ENCODE results near the gene SYMPK. TPM values are rescaled to one million over a fixed set of nuclear protein-coding genes. Genes with fewer than 3 reads are reported as not detected.

Gene SYMPK
- total RNA-seq, 4 donors from 2014 or later: 32.8 to 76.3 (median 44.1) TPM

- 40% methylated on average over 10 of the region's 10 CpGs for WGBS
- TF ChIP-seq POLR2AphosphoS5 (IDR thresholded peaks at IDR 0.05): no peak
- no peak for TF ChIP-seq POLR2A (IDR thresholded peaks at IDR 0.05)
- no peak for TF ChIP-seq EP300 (IDR thresholded peaks at IDR 0.05)
- TF ChIP-seq CTCF (IDR thresholded peaks at IDR 0.05): no peak
Observed at GRCh38 chr19:45887200-45887710, 24.3 kb upstream of the SYMPK start.

GRCh38 chr19:45886427-45887199, 23.7 kb upstream of the SYMPK start:
- peaks cover 46% of the 10 kb centered on the region for H3K4me1 ChIP-seq
- TF ChIP-seq POLR2A (IDR thresholded peaks at IDR 0.05): peak in 1 of 2 donors; percentile 43
- TF ChIP-seq CTCF (IDR thresholded peaks at IDR 0.05): no peak
- peak in 1 of 3 donors; percentile 14 for TF ChIP-seq POLR2AphosphoS5 (IDR thresholded peaks at IDR 0.05)
- no peak for TF ChIP-seq EP300 (IDR thresholded peaks at IDR 0.05)
- peak; percentile 94 to 95 for DNase-seq (ENCODE audit: low spot score in 2 of 2)
- peak overlapping the region; percentile 91 for H3K27ac ChIP-seq
- WGBS: 0% methylated on average over 2 of the region's 32 CpGs
- peaks cover 13% of the 10 kb centered on the region for H3K36me3 ChIP-seq
- H3K27me3 ChIP-seq: no peaks in the 10 kb centered on the region
- no peaks in the 10 kb centered on the region for H3K9me3 ChIP-seq
- peak overlapping the region; percentile 81 for H3K4me3 ChIP-seq

More at GRCh38 chr19:45887200-45887710, 24.3 kb upstream of the SYMPK start:
- peaks cover 13% of the 10 kb centered on the region for H3K36me3 ChIP-seq
- H3K9me3 ChIP-seq: no peaks in the 10 kb centered on the region
- peak overlapping the region; percentile 81 for H3K4me3 ChIP-seq
- no peaks in the 10 kb centered on the region for H3K27me3 ChIP-seq
- peaks cover 43% of the 10 kb centered on the region for H3K4me1 ChIP-seq
- no peak for DNase-seq (ENCODE audit: low spot score in 2 of 2)
- H3K27ac ChIP-seq: peak overlapping the region; percentile 91

DNA sequence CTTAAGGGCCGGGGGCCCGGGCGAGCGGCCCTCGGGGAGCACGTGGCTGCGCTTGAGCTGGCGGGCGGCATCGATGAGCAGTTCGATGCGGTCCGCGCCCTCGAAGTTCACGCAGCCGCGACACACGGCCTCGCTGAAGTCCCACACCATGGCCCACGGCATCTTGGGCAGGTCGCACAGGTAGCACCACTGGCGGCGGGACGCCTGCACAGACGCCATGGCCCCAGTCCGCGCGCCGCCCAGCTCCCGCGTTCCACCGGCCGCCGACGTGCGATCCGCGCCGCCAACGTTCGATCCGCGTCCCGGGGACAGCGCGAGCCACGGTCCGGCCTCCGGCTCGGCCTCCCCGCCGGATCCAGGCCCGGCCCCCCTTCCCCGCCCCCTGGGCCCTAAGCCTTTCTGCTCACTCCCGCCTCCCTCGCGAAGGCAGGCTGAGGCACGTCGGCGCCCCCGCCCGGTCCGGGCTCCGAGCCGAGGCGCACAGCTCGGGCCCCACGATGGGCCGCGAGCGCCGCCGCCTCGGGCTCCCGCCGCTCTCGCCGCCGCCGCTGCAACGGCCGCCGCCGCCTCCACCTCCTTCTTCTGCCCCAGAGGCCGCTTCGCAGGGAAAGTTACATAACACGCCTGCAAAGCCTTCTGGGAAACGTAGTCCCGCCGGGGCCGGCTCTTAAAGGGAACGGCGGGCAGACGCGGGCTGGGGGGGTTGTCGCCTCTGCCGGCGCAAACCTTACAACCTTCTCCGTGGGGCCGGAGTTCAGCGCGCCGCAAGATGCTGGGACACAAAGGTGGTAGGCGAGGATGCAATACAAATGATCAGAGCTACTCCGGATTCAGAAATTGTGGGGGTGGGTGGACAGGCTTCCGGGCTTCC, 22.8 kb upstream of the SYMPK start, which contains the start of gene IRF2BP1:
Gene IRF2BP1, minus strand, starts transcription at position 586 of the 871 bp plus-strand sequence. Its CDS starts 367 bp downstream, at position 219.
- Histone ChIP-seq H3K9me3 (no peaks in the 10 kb centered on the region), H3K4me3 (peak within 1 kb of the TSS; percentile 81), H3K27ac (peak within 1 kb of the TSS; percentile 91), H3K27me3 (no peaks in the 10 kb centered on the region), H3K4me1 (peaks cover 46% of the 10 kb centered on the region), H3K36me3 (peaks cover 6% of the 10 kb centered on the region)
- DNase-seq (ENCODE audit: low spot score in 2 of 2): peak; percentile 95 to 96
- TF ChIP-seq EP300 (IDR thresholded peaks at IDR 0.05): no peak
- peak in 1 of 2 donors; percentile 31 for TF ChIP-seq POLR2A (IDR thresholded peaks at IDR 0.05)
- TF ChIP-seq POLR2AphosphoS5 (IDR thresholded peaks at IDR 0.05): peak in 2 of 3 donors; percentile 38 to 46
- under 1% methylated on average over 30 of the region's 107 CpGs for whole genome bisulfite sequencing

GRCh38 chr19:45884682-45885555, 22.0 kb upstream of the SYMPK start:
- WGBS: 57% methylated on average over 19 of the region's 72 CpGs
- no peaks in the 10 kb centered on the region for H3K27me3 ChIP-seq
- peak overlapping the region; percentile 81 for H3K4me3 ChIP-seq
- peak overlapping the region; percentile 91 for H3K27ac ChIP-seq
- no peaks in the 10 kb centered on the region for H3K9me3 ChIP-seq
- H3K4me1 ChIP-seq: peaks cover 46% of the 10 kb centered on the region
- DNase-seq (ENCODE audit: low spot score in 2 of 2): no peak
- no peak for TF ChIP-seq POLR2A (IDR thresholded peaks at IDR 0.05)
- TF ChIP-seq CTCF (IDR thresholded peaks at IDR 0.05): no peak
- TF ChIP-seq EP300 (IDR thresholded peaks at IDR 0.05): no peak
- no peak for TF ChIP-seq POLR2AphosphoS5 (IDR thresholded peaks at IDR 0.05)
- H3K36me3 ChIP-seq: no peaks in the 10 kb centered on the region

All from suprapubic skin (tissue), 4 donors.